ENCODE measurements around the gene C10orf71.

C10orf71 gene

DNA sequence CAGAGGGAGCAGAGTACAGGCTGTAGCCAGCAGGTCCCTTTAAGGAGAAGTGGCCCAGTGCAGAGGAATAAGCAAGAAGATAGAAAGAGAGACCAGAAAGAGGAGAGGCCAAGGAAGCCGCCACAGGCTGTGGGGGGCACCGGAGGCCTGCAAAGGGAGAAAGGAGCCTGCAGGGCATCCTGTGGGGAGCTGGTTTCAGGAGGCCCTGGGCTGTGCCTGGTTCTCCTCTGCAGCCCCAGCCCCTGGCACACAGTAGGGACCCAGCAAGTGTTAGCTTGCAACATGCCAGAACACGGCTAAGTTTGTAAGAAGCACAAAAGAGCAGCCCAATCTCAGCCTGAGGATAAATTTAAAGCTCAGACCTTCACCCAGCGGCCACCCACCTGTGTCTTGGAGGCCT is 12.3 kb upstream of the C10orf71 start:
- DNase-seq (ENCODE audit: low spot score): no peak
- TF ChIP-seq, protein P1, sequence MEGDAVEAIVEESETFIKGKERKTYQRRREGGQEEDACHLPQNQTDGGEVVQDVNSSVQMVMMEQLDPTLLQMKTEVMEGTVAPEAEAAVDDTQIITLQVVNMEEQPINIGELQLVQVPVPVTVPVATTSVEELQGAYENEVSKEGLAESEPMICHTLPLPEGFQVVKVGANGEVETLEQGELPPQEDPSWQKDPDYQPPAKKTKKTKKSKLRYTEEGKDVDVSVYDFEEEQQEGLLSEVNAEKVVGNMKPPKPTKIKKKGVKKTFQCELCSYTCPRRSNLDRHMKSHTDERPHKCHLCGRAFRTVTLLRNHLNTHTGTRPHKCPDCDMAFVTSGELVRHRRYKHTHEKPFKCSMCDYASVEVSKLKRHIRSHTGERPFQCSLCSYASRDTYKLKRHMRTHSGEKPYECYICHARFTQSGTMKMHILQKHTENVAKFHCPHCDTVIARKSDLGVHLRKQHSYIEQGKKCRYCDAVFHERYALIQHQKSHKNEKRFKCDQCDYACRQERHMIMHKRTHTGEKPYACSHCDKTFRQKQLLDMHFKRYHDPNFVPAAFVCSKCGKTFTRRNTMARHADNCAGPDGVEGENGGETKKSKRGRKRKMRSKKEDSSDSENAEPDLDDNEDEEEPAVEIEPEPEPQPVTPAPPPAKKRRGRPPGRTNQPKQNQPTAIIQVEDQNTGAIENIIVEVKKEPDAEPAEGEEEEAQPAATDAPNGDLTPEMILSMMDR (IDR thresholded peaks at IDR 0.05; ENCODE audit: extremely low read depth, missing control alignments): no peak

DNA sequence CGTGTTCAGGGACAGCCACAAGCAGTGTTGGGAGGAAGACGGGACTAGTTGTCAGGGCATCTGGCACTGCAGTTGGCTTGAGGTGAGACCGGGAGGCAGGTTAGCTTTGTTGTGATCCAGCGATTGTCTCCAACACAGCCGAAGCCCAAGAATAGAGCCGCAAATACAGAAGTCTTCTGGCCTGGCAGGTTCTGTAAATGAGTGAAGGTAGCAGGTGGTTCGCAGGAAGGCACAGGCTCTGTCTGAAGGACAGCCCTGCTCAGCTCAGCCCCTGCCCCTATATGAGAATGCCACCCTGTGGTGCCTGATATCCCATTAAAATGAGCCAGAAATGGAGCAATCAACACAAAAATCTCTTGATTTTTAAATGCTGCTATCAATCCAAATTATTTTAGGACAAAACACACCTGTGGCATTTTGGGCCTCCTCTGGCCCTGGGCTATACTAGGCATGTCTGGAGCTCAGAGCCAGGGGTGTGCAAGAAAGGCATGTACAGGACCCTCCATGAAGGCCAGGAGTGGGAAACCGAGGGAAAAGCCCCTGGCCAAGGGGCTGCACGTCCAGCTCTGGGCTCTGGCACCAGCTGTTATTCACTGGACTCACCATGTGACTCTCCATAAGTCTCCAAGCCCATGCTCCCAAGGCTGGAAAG is 11.2 kb upstream of the C10orf71 start:
- no peak for DNase-seq (ENCODE audit: low spot score)
- TF ChIP-seq, protein P1 (IDR thresholded peaks at IDR 0.05; ENCODE audit: extremely low read depth, missing control alignments): no peak

DNA sequence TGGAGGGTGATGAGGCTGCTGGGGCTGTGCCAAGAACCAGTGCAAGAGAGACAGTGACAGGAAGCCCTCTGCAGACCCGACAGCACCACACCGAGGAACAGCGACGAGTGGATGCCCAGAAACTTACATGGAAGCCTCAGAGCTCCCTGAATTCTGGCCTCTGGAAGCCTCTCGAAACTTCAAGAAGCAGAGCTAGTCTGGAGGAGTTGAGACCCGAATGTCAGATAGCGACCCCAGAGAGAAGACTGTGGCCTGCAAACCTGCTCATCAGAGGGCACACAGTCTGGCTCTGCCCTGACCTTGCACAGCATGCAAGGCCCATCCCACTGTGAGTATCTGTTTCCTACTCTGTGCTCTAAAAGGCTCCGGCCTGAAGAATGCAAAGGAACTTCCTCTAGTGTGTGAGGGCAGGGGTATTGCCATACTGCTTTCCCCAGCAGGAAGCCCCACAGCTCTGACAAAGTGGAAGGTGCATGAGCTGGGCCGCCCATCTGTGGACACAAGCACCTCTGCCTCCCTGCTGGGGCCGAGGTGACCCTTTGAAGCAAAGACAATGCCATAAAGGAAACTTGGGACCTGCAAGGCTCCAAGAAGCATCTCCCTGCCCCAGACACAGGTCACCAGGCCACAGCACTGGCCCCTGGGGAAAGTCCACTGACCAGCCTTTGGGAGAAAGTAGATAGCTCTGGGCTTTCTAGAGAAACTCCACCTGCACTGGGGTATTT is 10.5 kb upstream of the C10orf71 start:
- TF ChIP-seq, protein P1 (IDR thresholded peaks at IDR 0.05; ENCODE audit: extremely low read depth, missing control alignments): no peak

DNA sequence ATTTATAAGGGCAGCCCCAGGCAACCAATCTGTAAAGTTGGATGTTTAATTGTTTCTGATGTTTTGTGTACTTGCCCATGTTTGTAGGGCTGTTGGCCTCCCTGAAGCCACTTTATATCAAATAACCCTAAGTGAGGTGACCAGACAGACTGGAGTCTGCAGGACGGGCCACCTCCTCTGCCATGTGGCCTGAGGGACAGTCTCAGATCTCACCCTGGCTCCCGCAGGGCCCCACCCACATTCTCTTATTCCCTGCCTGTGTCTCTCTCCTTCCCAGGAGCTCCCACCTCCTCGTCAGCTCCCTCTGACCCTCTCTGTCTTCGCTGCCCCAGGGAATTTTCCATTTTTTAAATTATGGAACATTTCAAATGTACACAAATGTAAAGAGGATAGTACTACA is 9.5 kb upstream of the C10orf71 start:
- DNase-seq (ENCODE audit: low spot score): no peak
- TF ChIP-seq, protein P1 (IDR thresholded peaks at IDR 0.05; ENCODE audit: extremely low read depth, missing control alignments): no peak

More for the DNA sequence above, 10.5 kb upstream of the C10orf71 start:
- no peak for DNase-seq (ENCODE audit: low spot score)

DNA sequence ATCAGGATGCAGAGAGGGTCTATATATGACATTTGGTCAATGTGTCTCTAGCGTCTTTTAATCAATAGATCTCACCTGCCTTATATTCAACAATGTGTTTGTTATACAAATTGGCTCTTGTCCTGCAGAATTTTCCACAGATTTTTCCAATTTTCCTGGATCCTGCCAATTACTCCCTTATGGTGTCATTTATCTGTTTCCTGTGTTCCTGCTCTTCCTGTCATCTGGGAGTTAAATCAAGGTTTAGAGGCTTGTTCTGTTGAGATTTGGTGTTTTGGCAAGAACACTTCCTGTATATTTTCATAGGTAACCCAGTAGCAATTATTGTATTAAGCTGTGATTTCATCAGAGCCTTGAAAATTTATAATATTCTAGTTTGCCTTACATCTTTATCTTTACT is 8.8 kb upstream of the C10orf71 start:
- DNase-seq (ENCODE audit: low spot score): no peak
- TF ChIP-seq, protein P1 (IDR thresholded peaks at IDR 0.05; ENCODE audit: extremely low read depth, missing control alignments): no peak

DNA sequence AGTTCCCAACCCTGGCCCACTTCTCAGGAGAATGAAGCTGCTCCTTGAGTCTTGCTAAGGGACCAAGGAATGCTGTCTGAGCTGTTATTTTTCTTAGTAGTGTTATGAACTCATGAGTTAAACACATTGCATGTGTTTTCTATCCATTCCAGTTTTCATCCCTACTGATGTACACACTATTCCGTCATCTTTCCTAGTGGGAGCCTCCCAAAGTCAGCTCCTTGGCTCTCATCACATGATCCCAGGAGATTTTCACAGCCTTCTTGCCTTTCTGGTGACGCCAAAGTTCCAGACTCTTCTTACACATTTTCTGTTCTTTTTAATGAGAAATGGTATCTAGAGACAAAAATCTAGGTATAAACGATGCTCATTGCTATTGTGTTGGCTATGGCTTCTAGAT is 8.4 kb upstream of the C10orf71 start:
- no peak for DNase-seq (ENCODE audit: low spot score)
- TF ChIP-seq, protein P1 (IDR thresholded peaks at IDR 0.05; ENCODE audit: extremely low read depth, missing control alignments): no peak

DNA sequence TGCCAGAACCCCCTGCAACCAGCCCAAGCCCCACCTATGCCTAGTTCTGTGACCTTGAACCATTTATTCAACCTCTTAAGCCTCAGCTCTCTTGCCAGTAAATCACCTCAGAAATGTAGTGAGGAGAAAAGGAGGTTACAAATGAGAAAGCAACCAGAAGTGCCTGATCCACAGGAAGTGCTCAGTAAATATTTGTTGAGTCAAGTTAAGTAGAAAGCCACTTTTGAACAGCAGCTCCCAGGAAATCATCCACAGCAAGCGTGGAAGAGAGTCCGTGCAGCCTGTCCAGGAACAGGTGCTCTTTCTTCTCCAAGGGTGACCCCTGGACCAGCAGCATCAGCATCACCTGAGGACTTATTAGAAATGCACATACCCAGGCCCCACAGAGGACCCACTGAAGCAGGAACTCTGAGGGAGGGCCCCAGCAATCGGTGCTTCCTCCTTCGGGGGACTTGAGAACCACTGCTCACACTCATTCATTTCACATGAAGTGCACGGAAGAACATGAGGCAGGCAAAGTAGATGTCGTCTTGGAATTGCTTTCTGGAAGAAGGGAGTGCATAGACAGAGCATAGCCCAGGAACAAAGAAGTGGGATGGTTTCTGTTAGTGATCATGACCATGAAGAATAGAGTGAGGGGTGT is 6.3 kb upstream of the C10orf71 start:
- no peak for DNase-seq (ENCODE audit: low spot score)
- TF ChIP-seq, protein P1 (IDR thresholded peaks at IDR 0.05; ENCODE audit: extremely low read depth, missing control alignments): no peak
